Epidermal melanocyte (primary cell): ENCODE data around the gene OFD1.

Experiments
- DNase-seq: peaks from one replicate; pipeline ENCODE4 v3.0.0; 2011; ENCODE audit warnings: low spot score; ENCODE audit not compliant: insufficient read length

Gene OFD1

GRCh38 chrX:13734278-13735172, at the start of gene OFD1, which contains the start of gene TRAPPC2:
OFD1 (plus strand) TSS chrX:13734748; CDS start chrX:13735072, 324 bp downstream.
TRAPPC2 (minus strand) TSS chrX:13734620; CDS start chrX:13719963, 14,657 bp downstream.
- peak; percentile 74 for DNase-seq

- DNase-seq: no peak
Observed at GRCh38 chrX:13685126-13685763, 49.3 kb upstream of the OFD1 start.

DNA sequence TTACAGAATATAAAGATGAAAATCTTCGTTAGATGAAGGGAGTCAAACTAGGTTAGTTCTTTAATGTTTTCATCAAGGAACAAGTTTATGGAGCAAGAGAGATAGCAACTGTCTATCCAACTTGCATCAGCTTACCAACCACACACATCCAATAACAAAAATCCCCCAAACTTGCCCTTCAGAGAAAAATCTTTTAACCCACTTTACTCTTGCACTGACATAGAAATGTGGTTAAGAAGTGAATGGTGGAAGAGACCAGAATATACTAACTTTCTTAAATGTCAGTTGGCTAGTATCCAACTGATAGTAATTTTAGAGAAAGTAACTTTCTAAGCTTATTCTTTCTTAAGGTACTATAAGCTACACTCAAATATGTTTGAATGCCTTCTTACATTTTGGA, 47.3 kb upstream of the OFD1 start:
- no peak for DNase-seq

- no peak for DNase-seq
Observed at GRCh38 chrX:13688384-13688957, 46.1 kb upstream of the OFD1 start.

- peak; percentile 35 for DNase-seq
Observed at GRCh38 chrX:13688958-13689740, 45.4 kb upstream of the OFD1 start, which contains the start of gene RAB9A. RAB9A (plus strand) TSS chrX:13689128; CDS start chrX:13708747, 19,619 bp downstream.

DNA sequence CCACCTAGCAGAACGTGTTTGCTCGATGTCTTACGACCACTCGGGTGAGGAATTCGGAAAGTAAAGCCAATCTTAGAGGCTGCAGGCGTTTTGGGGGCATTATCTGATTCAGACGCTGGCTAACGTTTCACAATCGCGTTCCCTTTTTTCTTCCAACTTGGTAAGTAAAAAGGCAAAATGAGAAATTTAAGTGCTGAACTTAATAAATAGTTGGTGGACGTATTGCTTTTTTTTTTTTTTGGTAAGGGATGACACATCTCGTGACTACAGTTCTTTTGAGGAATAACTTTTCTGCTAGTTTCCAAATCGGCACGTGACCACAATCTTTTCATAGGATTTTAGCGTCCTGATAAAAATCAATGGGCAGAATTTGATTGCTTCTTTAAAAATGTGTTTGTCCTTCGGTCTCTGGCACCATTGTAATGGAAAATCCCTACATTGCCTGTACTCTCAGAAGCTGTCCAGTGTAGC, 44.8 kb upstream of the OFD1 start:
- no peak for DNase-seq

DNA sequence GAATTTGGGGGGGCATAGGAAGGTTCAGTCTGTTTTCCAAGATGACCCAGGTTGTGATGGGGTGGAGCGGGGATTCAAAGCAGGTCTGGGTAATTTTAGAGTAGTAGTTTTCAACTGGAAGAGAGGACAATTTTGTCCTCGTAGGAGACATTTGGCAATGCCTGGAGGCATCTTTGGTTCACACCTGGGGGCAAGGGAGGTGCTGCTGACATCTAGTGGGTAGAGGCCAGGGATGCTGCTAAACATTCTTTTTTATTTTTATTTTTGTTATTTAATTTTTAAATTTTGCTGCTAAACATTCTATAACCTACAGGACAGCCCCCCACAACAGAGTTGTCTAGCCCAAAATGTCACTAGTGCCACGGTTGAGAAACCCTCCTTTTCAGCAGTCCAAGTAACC, 43.7 kb upstream of the OFD1 start:
- no peak for DNase-seq

- no peak for DNase-seq
Observed at GRCh38 chrX:13691841-13692371, 42.6 kb upstream of the OFD1 start.

DNA sequence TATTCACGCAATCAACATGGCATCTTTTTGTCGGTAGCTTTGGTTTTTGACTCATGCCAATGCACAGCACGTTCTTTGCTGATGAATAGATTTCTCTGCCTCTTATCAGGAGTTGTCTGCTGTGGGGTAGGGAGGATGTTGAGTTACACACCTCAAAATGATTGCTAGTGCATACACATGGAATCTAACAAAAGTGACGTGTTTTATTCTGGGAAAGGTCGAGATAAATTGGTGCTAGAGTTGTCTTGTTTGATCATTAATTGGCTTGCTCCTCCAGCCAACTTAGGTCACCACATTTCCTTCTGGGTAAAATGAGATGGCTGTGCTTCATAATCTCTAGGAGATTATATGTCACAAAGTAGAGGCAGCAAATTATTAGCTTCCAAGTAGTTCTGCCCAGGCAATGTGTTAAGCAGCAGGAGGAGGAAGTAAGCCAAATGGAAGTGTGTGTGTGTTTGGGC, 41.7 kb upstream of the OFD1 start:
- no peak for DNase-seq

- DNase-seq: no peak
Observed at GRCh38 chrX:13693341-13693961, 41.1 kb upstream of the OFD1 start.

GRCh38 chrX:13694359-13694758, 40.2 kb upstream of the OFD1 start:
- no peak for DNase-seq

- no peak for DNase-seq
Observed at GRCh38 chrX:13694983-13695382, 39.6 kb upstream of the OFD1 start.

GRCh38 chrX:13695601-13696115, 38.9 kb upstream of the OFD1 start:
- DNase-seq: no peak

DNA sequence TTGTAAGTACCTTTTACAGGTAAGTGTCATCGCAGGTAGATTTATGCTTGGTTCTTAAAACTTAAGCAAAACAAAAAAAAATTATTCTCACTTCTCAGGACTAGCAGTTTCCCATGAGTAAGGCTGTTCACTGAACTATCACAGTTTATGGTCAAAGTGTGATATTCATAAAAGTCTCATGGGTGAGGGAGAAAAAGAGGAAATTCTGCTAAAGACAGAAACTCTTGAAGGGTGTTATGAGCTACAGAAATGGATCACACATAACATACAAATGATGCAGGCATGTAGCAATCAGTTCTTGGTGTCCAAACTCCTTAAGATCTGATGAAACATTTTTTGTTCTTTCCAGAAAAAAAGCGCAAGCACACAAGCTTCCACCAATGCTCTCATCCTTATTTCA, 37.1 kb upstream of the OFD1 start:
- DNase-seq: no peak

- DNase-seq: no peak
Observed at GRCh38 chrX:13697976-13698375, 36.6 kb upstream of the OFD1 start.

DNA sequence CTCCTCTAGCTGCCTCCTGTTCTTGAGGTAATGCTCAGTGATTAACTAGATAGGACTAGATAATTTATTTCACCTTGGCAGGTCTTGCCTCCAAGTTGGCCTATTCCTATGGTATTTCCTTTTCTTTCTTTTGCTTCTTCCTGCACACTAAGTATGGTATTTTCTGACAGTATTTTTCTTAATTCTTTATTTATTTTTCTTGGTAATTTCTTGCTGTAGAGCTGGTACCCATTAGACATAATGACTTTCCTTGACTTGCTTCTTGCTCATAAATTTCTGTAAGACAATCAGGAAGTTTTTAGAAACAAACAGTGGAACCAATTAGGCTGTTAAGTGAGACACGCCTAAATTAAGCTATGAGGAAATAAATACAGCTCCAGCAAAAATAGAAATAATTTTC, 36.1 kb upstream of the OFD1 start:
- DNase-seq: no peak

DNA sequence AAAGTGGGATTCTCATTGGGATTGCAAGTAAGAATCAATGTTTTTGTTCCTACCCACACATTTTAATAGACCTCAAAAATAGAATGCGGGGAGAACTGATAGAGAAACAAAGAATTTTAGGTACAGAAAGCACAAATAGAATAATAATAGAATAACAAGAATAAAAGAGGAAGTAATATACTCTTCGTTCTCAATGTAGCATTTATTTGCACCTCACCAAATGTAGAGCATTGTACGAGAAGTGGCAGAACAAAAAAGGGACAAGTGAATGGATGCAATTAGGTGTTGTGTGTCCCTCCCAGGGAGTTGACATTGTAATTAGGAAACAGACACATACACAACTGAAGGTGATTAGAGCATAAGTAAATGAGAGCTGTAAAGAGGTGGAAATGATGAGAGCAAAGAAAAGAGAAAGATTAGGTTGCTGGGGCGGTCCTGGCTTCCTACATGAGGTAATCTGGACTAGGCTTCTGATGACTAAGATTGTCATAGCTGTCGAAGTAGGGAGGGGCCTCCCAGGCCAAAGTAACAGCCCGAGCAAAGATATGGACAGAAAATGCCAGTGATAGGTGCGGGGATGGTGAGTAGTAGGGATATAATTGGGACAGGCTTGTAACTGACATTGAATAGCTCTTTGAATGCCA, 35.2 kb upstream of the OFD1 start:
- DNase-seq: no peak

- no peak for DNase-seq
Observed at GRCh38 chrX:13700380-13700779, 34.2 kb upstream of the OFD1 start.

- DNase-seq: no peak
Observed at GRCh38 chrX:13702111-13702789, 32.3 kb upstream of the OFD1 start.
